H1 (cell line): Measurements from ENCODE around the gene SSBP3. TPM values are rescaled to one million over a fixed set of nuclear protein-coding genes. Genes with fewer than 3 reads are reported as not detected.

ENCODE experiments used
- CTCF ChIA-PET: fragments of 300-600 bp; sonication (Branson Sonifier 250); formaldehyde crosslinking; loops from one replicate; lab custom pipeline; 2021; ENCODE audit not compliant: partially characterized antibody; lab: Charles Lee
- POLR2A ChIA-PET: fragments of 300-600 bp; sonication (Branson Sonifier 250); formaldehyde crosslinking; loops from one replicate; lab custom pipeline; 2021; ENCODE audit warnings: inconsistent platforms; ENCODE audit not compliant: partially characterized antibody; lab: Charles Lee
- DNase-seq, 2 experiments: peaks; one replicate each; pipeline versions ENCODE4 v3.0.0 to v3.0.0-alpha.2; 2010 to 2022; ENCODE audit warnings: low spot score in 2 of 2, low read depth in 1 of 2, mixed read lengths in 1 of 2
- FAIRE-seq: peaks from 2 replicates; lab custom pipeline; 2011; peaks lifted over from hg19 to GRCh38; lab: Jason Lieb, UNC
- H2AFZ ChIP-seq: 2 replicates; pipeline ENCODE4 v1.8.1; 2012; ENCODE audit warnings: low read length, inconsistent platforms
- H2AK5ac ChIP-seq: 2 replicates; pipeline ENCODE4 v1.6.1; 2013; ENCODE audit warnings: low read depth, low read length
- H2BK120ac ChIP-seq: replicated peaks from 2 replicates; pipeline ENCODE3; 2013; ENCODE audit warnings: low read depth, low read length, inconsistent platforms
- H2BK12ac ChIP-seq: 2 replicates; pipeline ENCODE4 v1.6.1; 2013; ENCODE audit warnings: low read depth, low read length
- H2BK15ac ChIP-seq: 2 replicates; pipeline ENCODE4 v1.6.1; 2013; ENCODE audit warnings: low read length
- H2BK20ac ChIP-seq: 2 replicates; pipeline ENCODE4 v1.6.1; 2013; ENCODE audit warnings: low read length
- H2BK5ac ChIP-seq: 2 replicates; pipeline ENCODE4 v1.6.1; 2013; ENCODE audit warnings: low read depth, low read length
- H3K14ac ChIP-seq: 2 replicates; pipeline ENCODE4 v1.6.1; 2013; ENCODE audit warnings: inconsistent platforms; ENCODE audit not compliant: insufficient read length
- H3K18ac ChIP-seq: 2 replicates; pipeline ENCODE4 v1.6.1; 2013; ENCODE audit warnings: low read length; ENCODE audit errors: extremely low read depth
- H3K23ac ChIP-seq: 2 replicates; pipeline ENCODE4 v1.6.1; 2013; ENCODE audit warnings: inconsistent platforms; ENCODE audit not compliant: insufficient read length
- H3K23me2 ChIP-seq: 2 replicates; pipeline ENCODE4 v1.6.1; 2013; ENCODE audit warnings: low read depth, low read length
- H3K27ac ChIP-seq: 2 replicates; pipeline ENCODE4 v1.6.1; 2011; ENCODE audit warnings: low read depth, low read length, inconsistent platforms
- H3K27me3 ChIP-seq, 4 experiments: replicated peaks in 1 of 4; 1 replicate in 1 of 4; 2 replicates in 3 of 4; pipeline versions ENCODE4 v1.6.1 to v1.8.1; 2011 to 2013; ENCODE audit warnings: low read length in 3 of 4, mild to moderate bottlenecking in 3 of 4, inconsistent platforms in 2 of 4, mixed read lengths in 2 of 4, moderate library complexity in 1 of 4; ENCODE audit not compliant: control insufficient read depth in 3 of 4, insufficient read depth in 3 of 4; ENCODE audit errors: extremely low read depth in 1 of 4
- H3K36me3 ChIP-seq, 4 experiments: 2 replicates each; pipeline versions ENCODE4 v1.6.1 to v1.8.1; 2011 to 2013; ENCODE audit warnings: mild to moderate bottlenecking in 4 of 4, low read length in 3 of 4, moderate library complexity in 2 of 4, control low read depth in 1 of 4, inconsistent platforms in 1 of 4; ENCODE audit not compliant: insufficient read depth in 4 of 4, control insufficient read depth in 2 of 4
- H3K4ac ChIP-seq: replicated peaks from 2 replicates; pipeline ENCODE3; 2013; ENCODE audit warnings: low read length, low read depth, mixed read lengths, inconsistent platforms; ENCODE audit not compliant: insufficient read length
- H3K4me1 ChIP-seq, 4 experiments: replicated peaks in 1 of 4; 1 replicate in 1 of 4; 2 replicates in 3 of 4; pipeline versions ENCODE4 v1.6.1 to v1.8.1; 2011 to 2013; ENCODE audit warnings: low read length in 3 of 4, inconsistent platforms in 2 of 4, mixed read lengths in 1 of 4; ENCODE audit not compliant: insufficient read depth in 4 of 4, control insufficient read depth in 3 of 4
- H3K4me2 ChIP-seq, 2 experiments: 2 replicates each; pipeline versions ENCODE4 v1.6.1 to v1.8.1; 2011 to 2013; ENCODE audit warnings: low read depth in 2 of 2, low read length in 2 of 2, control low read depth in 1 of 2, inconsistent platforms in 1 of 2, mild to moderate bottlenecking in 1 of 2; ENCODE audit not compliant: insufficient read depth in 1 of 2
- H3K4me3 ChIP-seq, 4 experiments: fragments of 200-600, 300-600 bp in 1 of 4; sonication (generic), shearing (Covaris generic), sonication (Bioruptor Twin) in 1 of 4; 2 replicates each; pipeline versions ENCODE4 v1.5.1 to v1.8.1; 2011 to 2016; ENCODE audit warnings: low read length in 4 of 4, low read depth in 3 of 4, control low read depth in 2 of 4, inconsistent platforms in 2 of 4, mild to moderate bottlenecking in 2 of 4, mixed read lengths in 1 of 4, moderate library complexity in 1 of 4; ENCODE audit not compliant: insufficient read depth in 2 of 4; ENCODE audit errors: extremely low read depth in 1 of 4
- H3K56ac ChIP-seq: replicated peaks from 2 replicates; pipeline ENCODE3; 2013; ENCODE audit warnings: low read depth, mild to moderate bottlenecking, mixed read lengths, low read length, inconsistent platforms; ENCODE audit not compliant: insufficient read length
- H3K79me1 ChIP-seq: 2 replicates; pipeline ENCODE4 v1.6.1; 2013; ENCODE audit warnings: low read depth, low read length, control low read depth
- H3K79me2 ChIP-seq, 2 experiments: 2 replicates each; pipeline versions ENCODE4 v1.6.1 to v1.8.1; 2012 to 2013; ENCODE audit warnings: low read length in 2 of 2, mild to moderate bottlenecking in 2 of 2, inconsistent platforms in 1 of 2; ENCODE audit not compliant: insufficient read depth in 2 of 2, control insufficient read depth in 1 of 2
- H3K9ac ChIP-seq, 4 experiments: replicated peaks in 1 of 4; 1 replicate in 1 of 4; 2 replicates in 3 of 4; pipeline versions ENCODE4 v1.6.1 to v1.8.1; 2011 to 2013; ENCODE audit warnings: low read depth in 3 of 4, low read length in 3 of 4, control low read depth in 2 of 4, mild to moderate bottlenecking in 2 of 4, moderate library complexity in 2 of 4, inconsistent platforms in 1 of 4; ENCODE audit errors: extremely low read depth in 1 of 4
- H3K9me3 ChIP-seq, 2 experiments: 2 replicates each; pipeline versions ENCODE4 v1.6.1 to v1.8.1; 2012 to 2013; ENCODE audit warnings: mild to moderate bottlenecking in 2 of 2, moderate library complexity in 2 of 2, control low read depth in 1 of 2, inconsistent platforms in 1 of 2, low read depth in 1 of 2, low read length in 1 of 2, mixed read lengths in 1 of 2; ENCODE audit not compliant: insufficient read depth in 2 of 2
- H4K20me1 ChIP-seq, 2 experiments: replicated peaks in 1 of 2; 2 replicates each; pipeline versions ENCODE3 to v1.8.1; 2011 to 2013; ENCODE audit warnings: inconsistent platforms in 2 of 2, low read length in 2 of 2, mild to moderate bottlenecking in 1 of 2; ENCODE audit not compliant: insufficient read depth in 2 of 2, control insufficient read depth in 1 of 2
- H4K5ac ChIP-seq: 2 replicates; pipeline ENCODE4 v1.6.1; 2013; ENCODE audit warnings: low read length, low read depth, mixed read lengths, inconsistent platforms; ENCODE audit not compliant: insufficient read length
- H4K8ac ChIP-seq: 2 replicates; pipeline ENCODE4 v1.8.0; 2013; ENCODE audit warnings: mild to moderate bottlenecking, moderate library complexity, low read length, inconsistent platforms; ENCODE audit not compliant: insufficient read depth; ENCODE audit errors: extremely low read depth
- H4K91ac ChIP-seq: replicated peaks from 2 replicates; pipeline ENCODE3; 2013; ENCODE audit warnings: low read length, mixed read lengths, inconsistent platforms; ENCODE audit not compliant: insufficient read length
- CBX8 ChIP-seq: fragments of 300-800, 300-1000 bp; sonication (generic); IDR thresholded peaks from 2 replicates; pipeline ENCODE4 v1.7.1; 2016; ENCODE audit warnings: low read depth, low read length, borderline replicate concordance
- CHD2 ChIP-seq: IDR thresholded peaks from 2 replicates; pipeline ENCODE4 v1.6.1; 2012; ENCODE audit warnings: low read length, improper control_type of control experiment
- FOSL1 ChIP-seq: IDR thresholded peaks from 2 replicates; pipeline ENCODE4 v1.6.1; 2011; ENCODE audit warnings: mild to moderate bottlenecking, low read depth, low read length, moderate library complexity; ENCODE audit not compliant: insufficient read depth
- KDM4A ChIP-seq: IDR thresholded peaks from one replicate; pipeline ENCODE4 v1.7.1; 2012; ENCODE audit warnings: low read depth, mild to moderate bottlenecking, moderate library complexity, low read length, inconsistent platforms; ENCODE audit not compliant: severe bottlenecking
- RAD21 ChIP-seq, 2 experiments: IDR thresholded peaks in 1 of 2; conservative IDR thresholded peaks in 1 of 2; 2 replicates each; pipeline ENCODE4 v1.6.1; 2011; ENCODE audit warnings: low read depth in 2 of 2, low read length in 2 of 2, improper control_type of control experiment in 1 of 2, inconsistent platforms in 1 of 2, mild to moderate bottlenecking in 1 of 2, moderate library complexity in 1 of 2
- RBBP5 ChIP-seq: IDR thresholded peaks from 2 replicates; pipeline ENCODE4 v1.7.1; 2012; ENCODE audit warnings: low read depth, mild to moderate bottlenecking, inconsistent platforms, low read length, moderate library complexity, borderline replicate concordance
- SIN3A ChIP-seq, 2 experiments: IDR thresholded peaks in 1 of 2; conservative IDR thresholded peaks in 1 of 2; 2 replicates each; pipeline ENCODE4 v1.6.1; 2011 to 2012; ENCODE audit warnings: low read length in 2 of 2, improper control_type of control experiment in 1 of 2, low read depth in 1 of 2, mild to moderate bottlenecking in 1 of 2
- WGBS, 2 experiments: shearing (Covaris generic) in 1 of 2; methylation state at CpG; one replicate each; pipeline versions ENCODE4 v1.1.6 to v1.1.7; 2013 to 2015; ENCODE audit warnings: low lambda C conversion rate in 2 of 2, mixed read lengths in 2 of 2, inconsistent platforms in 1 of 2, low coverage in 1 of 2, missing lambda C conversion rate in 1 of 2; ENCODE audit not compliant: insufficient replicate concordance in 2 of 2, insufficient coverage in 1 of 2, insufficient read length in 1 of 2; ENCODE audit errors: extremely low coverage in 1 of 2, missing lambda C conversion rate in 1 of 2; 5-methylcytosine and 5-hydroxymethylcytosine counted together
- polyA plus RNA-seq, 7 experiments: library from polyadenylated mRNA; depleted of rRNA in 3 of 7; stranded (reverse) in 5 of 7; unstranded in 2 of 7; fragments of >200 nt in 5 of 7; fragments of 200-250 nt in 2 of 7; gene quantifications; 1 replicate in 5 of 7; 2 replicates in 1 of 7; 4 replicates in 1 of 7; pipeline versions ENCODE4 v1.2.1 to v1.2.3, GENCODE V29; 2011 to 2013; ENCODE audit warnings: missing spikeins in 2 of 7, mixed read lengths in 2 of 7
- total RNA-seq: library from RNA; stranded (reverse); fragmentation: NEBNext Ultra II Directional; extraction: Animal tissue kit (Norgen Biotek cat#: 25700); gene quantifications from 2 replicates; pipeline ENCODE4 v1.2.1, GENCODE V29; 2021

SSBP3 gene
- total and polyA plus RNA-seq, 2 of the 8 experiments (the other 6 are each of a cell fraction or from before 2014, with no cell fraction given): 99.7 to 133 TPM

DNA sequence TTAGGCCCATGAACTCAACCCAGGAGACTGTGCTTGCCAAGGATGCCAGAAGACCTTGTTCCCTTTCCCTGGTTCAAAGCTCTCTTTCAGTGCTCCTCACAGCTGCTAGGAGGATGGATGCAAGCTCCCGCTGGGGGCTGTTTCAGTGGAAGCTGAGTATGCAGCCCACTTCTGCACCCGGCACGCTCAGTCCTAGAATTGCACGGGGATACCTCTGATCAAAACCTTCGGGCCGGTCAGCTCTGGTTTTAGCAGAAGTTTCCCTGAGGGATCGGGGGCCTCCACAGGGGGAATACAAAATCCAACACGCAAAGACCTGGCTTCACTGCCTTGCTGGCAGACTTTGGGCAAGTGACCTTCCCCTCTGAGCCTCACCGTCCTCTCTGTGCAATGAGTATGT is 4.2 kb upstream of the SSBP3 start:
- no peaks in the 10 kb centered on the region for H3K9me3 ChIP-seq
- no peak overlapping the region for H2BK5ac ChIP-seq
- peak overlapping the region; percentile 99 for H2BK12ac ChIP-seq
- H4K20me1 ChIP-seq: no peaks in the 10 kb centered on the region
- H4K5ac ChIP-seq: no peak overlapping the region
- H3K4me3 ChIP-seq: no peak overlapping the region
- H3K14ac ChIP-seq: no peak overlapping the region
- H3K36me3 ChIP-seq: no peaks in the 10 kb centered on the region
- H3K4me1 ChIP-seq: peaks cover 3 to 22% (median 12%) of the 10 kb centered on the region in 4 experiments
- no peak for DNase-seq
- no peak overlapping the region for H2BK15ac ChIP-seq
- no peak overlapping the region for H4K8ac ChIP-seq
- no peaks in the 10 kb centered on the region for H3K79me1 ChIP-seq
- no peak overlapping the region for H3K56ac ChIP-seq
- H3K9ac ChIP-seq: no peak overlapping the region
- H2AFZ ChIP-seq: no peak overlapping the region
- H2AK5ac ChIP-seq: peak overlapping the region; percentile 32; the same call in 1 of the 2 replicates
- no peak overlapping the region for H2BK120ac ChIP-seq
- TF ChIP-seq KDM4A (peak; percentile 17), RBBP5 (no peak), SIN3A (conservative IDR thresholded peaks at IDR 0.05 in 1 of 2, IDR thresholded peaks at IDR 0.05 in 1 of 2; ENCODE audit: low read depth in 1 of 2, low read length in 2 of 2) (no peak), RAD21 (IDR thresholded peaks at IDR 0.05 in 1 of 2, conservative IDR thresholded peaks at IDR 0.05 in 1 of 2; ENCODE audit: low read depth in 2 of 2, low read length in 2 of 2) (no peak), CHD2 (no peak), CBX8 (no peak), FOSL1 (no peak)
- TF ChIP-seq, all 59 proteins: peak for 1
- Histone ChIP-seq H3K23ac (no peak overlapping the region), H4K91ac (no peak overlapping the region), H3K4me2 (no peak overlapping the region), H3K27me3 (peaks cover 0 to 6% (median 0%) of the 10 kb centered on the region in 4 experiments; a peak in 3 of 7 replicates), H3K4ac (no peak overlapping the region), H3K18ac (no peak overlapping the region), H2BK20ac (0 out of 2 replicates have a peak overlapping the region, but pooled peaks have one; percentile 26), H3K27ac (no peak overlapping the region), H3K79me2 (peaks cover 0 to 1% of the 10 kb centered on the region in 2 experiments; a peak in 1 of 4 replicates), H3K23me2 (peaks cover 2% of the 10 kb centered on the region)
- ChIA-PET POLR2A (interaction anchor here (0.6 to 2.7 kb wide), 5 partner anchors 46 to 100 kb away, joined by 3 to 12 read pairs (median 4); no protein-coding TSS in a partner anchor), CTCF (interaction anchor here (1.1 to 1.8 kb wide), 2 partner anchors 79 to 99 kb away, joined by 3 to 5 read pairs; no protein-coding TSS in a partner anchor)
- FAIRE-seq: no peak
- 93% methylated on average over 9 of the region's 9 CpGs; no CpG with 5 or more reads in 1 of the 2 experiments for WGBS, 2 experiments
